Measurements from ENCODE around the gene RFC4.

Gene RFC4

GRCh38 chr3:186742618-186743380 lies 63.5 kb downstream of the RFC4 start:
- no peak for DNase-seq

Data from effector CD8-positive, alpha-beta T cell (primary cell).